GM19438 (cell line): ENCODE results near the gene OTOS.

Experiments
- ATAC-seq: cut with Tn5 transposase; IDR thresholded peaks from one replicate; pipeline ENCODE4 v1.9.1; 2021; ENCODE audit warnings: low read depth; ENCODE audit not compliant: unreplicated experiment

The OTOS gene

DNA sequence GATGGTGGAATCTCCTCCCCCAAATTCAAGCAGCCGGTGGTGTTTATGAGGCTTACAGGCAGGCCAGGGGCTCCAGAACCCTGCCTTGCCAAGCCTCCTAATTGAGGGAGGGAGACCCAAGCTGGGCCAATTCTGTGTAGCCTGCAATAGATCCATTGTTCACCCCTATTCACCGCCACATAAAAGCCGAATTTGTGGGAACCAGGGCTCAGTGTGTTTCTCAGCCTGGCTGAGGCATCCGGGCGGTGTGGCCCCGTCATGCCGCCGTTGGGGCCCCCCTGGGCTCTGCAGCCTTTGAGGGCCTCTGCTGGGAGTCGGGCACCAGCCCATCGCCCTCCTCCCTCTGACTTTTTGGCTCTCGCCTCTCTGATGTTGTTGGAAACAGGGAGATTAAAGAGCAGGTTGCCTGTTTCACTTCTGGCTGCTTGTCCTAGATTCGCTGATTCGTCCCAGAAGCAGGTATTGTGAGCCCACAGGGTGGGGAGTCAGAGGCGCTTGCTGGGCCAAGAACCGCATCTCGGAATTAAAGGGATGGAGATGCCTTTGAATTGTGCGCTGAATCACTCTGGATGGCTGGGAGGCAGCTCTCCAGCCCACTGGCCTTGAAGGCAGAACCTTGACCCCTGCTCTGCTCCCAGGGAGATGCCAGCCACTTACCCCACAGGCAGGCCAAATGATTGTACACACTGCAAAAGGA is 14.7 kb upstream of the OTOS start:
- ATAC-seq: no peak

- ATAC-seq: no peak
Measured at GRCh38 chr2:240154606-240155005, 14.1 kb upstream of the OTOS start.

DNA sequence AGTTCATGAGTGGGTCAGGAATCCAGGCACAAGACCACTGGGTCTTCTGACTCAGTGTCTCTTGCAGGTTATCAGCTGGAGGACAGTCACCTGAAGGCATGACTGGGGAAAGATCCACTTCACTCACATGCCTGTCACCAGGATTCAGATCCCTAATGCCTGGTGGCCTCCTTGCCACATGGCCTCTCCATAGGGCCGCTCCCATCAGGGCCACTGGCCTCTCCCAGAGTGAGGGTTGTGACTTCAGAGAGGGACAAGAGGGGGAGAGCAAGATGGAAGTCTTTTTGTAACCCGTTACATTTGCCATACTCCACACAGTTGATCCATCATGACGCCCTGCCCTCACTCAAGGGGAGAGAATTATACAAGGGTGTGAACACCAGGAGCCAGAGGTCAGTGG is 13.0 kb upstream of the OTOS start:
- no peak for ATAC-seq

- no peak for ATAC-seq
Measured at GRCh38 chr2:240151477-240152031, 11.1 kb upstream of the OTOS start.

GRCh38 chr2:240149943-240150784 is 9.7 kb upstream of the OTOS start:
- ATAC-seq: no peak

- no peak for ATAC-seq
Measured at GRCh38 chr2:240147911-240148587, 7.6 kb upstream of the OTOS start.

GRCh38 chr2:240147382-240147781 is 6.9 kb upstream of the OTOS start:
- no peak for ATAC-seq

DNA sequence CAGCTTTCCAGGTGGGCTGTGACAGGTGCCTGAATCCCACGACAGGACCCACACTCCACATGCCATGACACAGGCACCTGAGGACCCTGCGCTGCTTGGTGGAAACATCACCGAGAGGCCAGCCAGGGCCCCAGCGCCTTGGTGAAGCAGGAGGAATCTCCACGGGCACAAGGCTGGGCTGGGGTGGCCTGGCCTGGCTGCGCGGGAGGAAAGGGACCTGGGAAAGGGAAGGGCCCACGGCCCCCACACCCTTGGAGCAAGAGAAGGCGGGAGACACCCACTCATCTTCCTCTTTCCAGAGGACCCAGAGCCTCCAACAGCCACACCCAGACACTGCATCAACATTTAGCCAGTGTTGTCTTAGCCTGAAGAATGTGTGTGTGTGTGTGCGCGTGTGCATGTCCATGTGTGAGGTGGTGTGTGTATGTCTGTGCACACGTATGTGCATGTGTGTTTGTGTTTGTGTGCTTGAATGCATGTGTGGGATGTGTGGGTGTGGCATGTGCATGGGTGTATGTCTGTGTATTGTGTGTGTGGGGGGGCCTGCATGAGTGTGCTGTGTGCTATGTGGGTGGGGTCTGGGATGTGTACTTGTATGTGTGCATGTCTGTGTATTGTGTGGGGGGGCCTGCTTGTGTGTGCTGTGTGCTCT is 6.3 kb upstream of the OTOS start:
- ATAC-seq: no peak

DNA sequence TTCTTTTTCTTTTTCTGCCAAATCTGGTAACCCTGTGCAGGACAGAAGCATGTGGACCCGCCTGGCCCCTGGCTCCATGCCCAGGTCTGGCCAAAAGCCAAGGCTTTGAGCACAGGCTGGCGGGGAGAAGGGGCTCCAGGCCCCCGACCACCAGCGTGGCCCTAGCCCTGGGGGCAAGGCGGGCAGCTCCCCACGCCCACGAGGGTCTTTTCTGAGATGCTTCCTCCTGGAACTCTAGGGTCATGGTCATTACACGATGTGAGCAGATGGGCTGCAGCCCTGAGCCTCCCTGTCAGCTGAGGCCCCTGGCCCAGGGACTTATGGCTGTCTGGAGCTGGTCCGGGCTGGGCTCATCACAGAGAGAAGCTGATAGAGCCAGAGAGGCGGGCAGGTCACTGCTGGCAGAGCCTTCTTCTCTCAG is 5.7 kb upstream of the OTOS start:
- ATAC-seq: no peak

DNA sequence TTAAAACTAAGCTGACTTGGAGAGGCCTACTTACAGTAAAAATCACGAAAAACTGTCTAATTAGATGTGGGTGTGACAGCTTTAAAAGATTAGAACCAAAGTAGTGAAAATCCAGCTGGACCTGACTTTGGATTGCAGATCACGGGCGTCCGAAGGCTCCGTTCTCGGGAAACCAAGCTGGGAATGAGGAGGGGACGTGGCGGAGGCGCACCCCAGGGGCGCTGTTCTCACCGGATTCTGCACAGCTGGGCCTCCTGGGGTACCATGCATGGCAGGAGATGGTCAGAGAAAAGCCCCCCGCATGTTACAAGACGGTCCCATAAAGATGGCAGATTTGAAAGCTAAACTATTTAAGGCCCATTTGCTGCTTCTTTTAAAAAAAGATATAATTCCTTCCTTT is 5.0 kb upstream of the OTOS start:
- ATAC-seq: no peak

GRCh38 chr2:240144649-240145261 is 4.3 kb upstream of the OTOS start:
- ATAC-seq: no peak

DNA sequence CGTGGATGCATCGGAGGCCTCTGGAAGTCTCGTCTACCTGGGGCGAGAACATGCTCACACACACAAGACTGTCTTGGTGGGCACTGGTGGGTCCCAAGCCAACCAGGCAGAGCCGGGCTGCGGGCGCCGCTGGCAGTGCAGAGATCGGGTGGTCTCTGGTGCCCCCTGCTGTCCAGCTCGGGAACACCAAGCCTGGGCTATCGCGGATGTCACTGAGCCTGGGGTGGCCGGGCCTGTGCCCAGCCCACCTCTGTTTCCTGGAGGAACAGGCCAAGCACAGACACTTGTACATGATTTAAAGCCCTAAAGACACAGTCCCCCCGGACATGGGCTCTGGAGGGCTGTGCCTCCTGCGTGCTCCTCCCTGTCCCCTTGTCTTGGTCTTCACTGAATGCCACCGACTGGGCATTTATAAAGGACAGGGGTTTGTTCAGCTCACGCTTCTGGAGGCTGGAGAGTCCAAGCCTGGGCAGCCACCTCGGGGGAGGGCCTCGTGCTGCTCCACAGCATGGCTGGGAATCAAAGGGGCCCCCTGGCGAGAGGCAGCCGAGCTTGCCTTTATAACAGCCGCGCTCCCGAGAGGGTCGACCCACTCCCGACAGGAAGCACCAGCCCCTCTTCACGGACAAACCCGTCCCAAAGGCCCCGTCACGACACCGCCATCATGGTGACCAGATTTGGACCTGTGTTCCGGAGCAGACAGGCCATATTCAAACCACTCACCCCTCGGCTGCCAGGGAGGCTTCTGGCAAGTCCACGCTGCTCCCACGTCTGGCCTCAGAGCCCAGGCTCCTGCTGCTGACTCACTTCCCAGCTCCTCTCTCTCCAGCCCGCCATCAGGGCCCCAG is 3.6 kb upstream of the OTOS start:
- ATAC-seq: no peak

DNA sequence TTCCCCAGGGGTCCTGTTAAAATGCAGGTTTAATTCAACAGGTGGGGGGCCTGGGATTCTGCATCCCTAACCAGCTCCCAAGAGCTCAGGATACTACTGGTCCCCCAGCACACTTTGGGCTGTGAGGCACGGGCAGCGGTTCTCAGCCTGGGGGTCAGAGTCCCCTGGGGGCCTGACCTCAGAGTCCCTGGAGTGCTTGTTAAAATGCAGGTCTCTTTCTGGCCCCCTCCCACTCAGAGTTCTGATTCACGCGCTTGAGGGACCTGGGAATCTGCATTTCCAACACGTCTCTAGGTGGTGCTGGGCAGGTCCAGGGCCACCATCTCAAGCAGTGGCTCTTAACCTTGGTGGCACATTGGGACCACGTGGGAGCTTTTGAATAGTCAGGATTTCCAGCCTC is 2.8 kb upstream of the OTOS start:
- no peak for ATAC-seq

- no peak for ATAC-seq
Measured at GRCh38 chr2:240142859-240143258, 2.4 kb upstream of the OTOS start.

GRCh38 chr2:240142256-240142775 is 1.9 kb upstream of the OTOS start:
- no peak for ATAC-seq

DNA sequence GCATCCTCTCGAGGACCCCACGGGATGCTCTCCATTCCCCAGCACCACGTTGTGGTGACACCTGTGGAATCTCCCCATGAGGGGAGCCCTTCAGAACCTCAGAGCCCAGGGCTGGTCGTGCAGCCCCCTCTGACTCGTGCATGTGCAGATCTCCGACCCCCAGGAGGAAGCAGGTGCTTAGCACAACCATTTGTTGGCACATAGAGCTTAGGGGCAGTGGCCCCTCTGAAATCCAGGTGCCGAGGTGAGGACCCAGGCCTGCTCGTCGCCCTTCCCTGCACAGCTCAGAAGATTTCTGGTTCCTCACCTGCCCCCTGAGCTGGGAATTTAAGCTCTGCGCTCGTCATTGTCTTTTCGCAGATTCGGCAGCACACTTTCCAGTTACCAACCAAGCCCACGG is 1.3 kb upstream of the OTOS start:
- ATAC-seq: no peak

DNA sequence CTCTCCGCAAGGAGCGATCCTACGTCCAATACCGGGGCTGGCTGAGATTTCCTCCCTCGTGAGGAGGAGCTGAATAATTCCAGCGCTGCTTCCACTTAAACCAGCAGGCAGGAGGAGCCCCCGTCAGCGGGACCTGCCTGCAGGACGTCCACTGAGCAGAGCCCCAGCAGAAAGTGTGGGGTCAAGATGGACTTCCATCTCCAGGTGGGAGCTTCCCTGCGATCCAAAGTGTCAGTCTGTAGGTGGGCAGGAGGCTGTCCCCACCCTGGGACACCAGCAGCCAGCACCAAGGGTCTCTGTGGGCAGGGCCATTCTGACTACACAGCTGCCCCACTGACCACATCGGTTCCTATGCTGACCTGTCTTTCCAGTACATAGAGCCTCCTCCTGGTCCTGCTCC is 462 bp upstream of the OTOS start:
- ATAC-seq: no peak

DNA sequence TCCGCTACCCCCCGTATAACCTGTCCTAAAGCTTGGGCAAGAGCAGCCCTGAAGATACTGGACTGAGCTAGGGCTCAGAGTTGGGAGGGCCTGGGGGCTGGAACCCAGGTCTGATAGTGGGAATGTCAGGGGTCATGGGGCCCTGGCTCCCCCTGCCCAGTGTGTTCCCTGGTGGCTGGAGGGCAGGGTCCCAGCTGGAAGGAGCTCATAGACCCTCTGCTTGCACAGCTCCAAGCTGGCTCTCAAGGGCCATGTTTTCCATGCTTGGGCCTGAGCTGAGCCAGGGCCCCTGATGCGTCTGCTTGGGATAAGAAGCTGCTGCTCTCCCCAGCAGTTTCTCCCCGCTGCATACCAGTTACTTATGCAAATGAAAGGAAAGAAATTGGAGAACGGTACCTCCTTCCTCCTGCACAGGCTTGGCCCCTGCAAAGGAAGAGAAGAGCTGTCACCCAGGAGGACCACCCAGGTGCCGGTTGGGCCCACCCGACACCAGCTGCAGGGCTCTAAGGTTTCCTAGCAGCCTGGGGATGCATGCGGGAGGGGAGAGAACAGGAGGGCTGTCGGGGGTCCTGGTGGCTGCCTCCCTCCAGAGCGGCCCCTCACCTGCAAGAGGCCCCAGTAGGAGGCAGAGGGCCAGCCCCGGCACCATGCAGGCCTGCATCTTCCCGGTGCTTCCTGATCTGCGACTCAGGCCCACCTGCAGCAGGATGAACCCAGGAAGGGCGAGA is 628 bp downstream of the OTOS start:
- ATAC-seq: no peak
